Prostate gland (tissue), 2 donors: ENCODE measurements around the gene OR2M7.

Experiments used
- POLR2A ChIP-seq: fragments of 450-650 bp; IDR thresholded peaks from one replicate; pipeline ENCODE4 v1.6.1; 2016; ENCODE audit warnings: antibody characterized with exemption, mild to moderate bottlenecking
- POLR2AphosphoS5 ChIP-seq: sonication (generic); formaldehyde crosslinking; IDR thresholded peaks from one replicate; pipeline ENCODE4 v1.6.1; 2017; ENCODE audit warnings: antibody characterized with exemption
- TF ChIP-seq, protein P1 (sequence below), 4 experiments: fragments of 200-600 bp in 2 of 4; fragments of 450-650 bp in 2 of 4; sonication (generic) in 2 of 4; IDR thresholded peaks; 1 replicate in 3 of 4; 2 replicates in 1 of 4; pipeline ENCODE4 v1.5.1; 2016 to 2019; ENCODE audit warnings: antibody characterized with exemption in 4 of 4, mild to moderate bottlenecking in 2 of 4, moderate library complexity in 2 of 4

DNA sequence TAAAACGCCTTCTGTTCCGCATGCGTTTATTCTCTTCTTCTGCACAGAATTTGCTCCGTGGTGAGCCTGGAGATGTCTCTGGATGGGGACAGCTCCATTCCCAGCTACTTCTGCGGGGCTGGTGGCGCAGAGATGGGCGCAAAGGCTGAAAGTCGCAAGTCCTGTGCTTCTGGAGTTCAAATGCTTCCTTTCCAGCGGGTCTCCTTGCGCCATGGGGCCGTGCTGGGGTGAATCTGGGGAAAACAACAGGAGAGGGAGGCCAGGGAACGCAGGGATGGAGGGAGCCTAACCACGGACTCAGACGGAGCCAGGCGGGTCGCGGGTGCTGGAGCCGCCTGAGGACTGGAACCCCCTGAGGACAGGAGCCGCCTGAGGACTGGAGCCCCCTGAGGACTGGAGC is 18.3 kb downstream of the OR2M7 start:
- no peak for TF ChIP-seq POLR2AphosphoS5
- TF ChIP-seq, protein P1, sequence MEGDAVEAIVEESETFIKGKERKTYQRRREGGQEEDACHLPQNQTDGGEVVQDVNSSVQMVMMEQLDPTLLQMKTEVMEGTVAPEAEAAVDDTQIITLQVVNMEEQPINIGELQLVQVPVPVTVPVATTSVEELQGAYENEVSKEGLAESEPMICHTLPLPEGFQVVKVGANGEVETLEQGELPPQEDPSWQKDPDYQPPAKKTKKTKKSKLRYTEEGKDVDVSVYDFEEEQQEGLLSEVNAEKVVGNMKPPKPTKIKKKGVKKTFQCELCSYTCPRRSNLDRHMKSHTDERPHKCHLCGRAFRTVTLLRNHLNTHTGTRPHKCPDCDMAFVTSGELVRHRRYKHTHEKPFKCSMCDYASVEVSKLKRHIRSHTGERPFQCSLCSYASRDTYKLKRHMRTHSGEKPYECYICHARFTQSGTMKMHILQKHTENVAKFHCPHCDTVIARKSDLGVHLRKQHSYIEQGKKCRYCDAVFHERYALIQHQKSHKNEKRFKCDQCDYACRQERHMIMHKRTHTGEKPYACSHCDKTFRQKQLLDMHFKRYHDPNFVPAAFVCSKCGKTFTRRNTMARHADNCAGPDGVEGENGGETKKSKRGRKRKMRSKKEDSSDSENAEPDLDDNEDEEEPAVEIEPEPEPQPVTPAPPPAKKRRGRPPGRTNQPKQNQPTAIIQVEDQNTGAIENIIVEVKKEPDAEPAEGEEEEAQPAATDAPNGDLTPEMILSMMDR (IDR thresholded peaks at IDR 0.05), result no peak
- no peak for TF ChIP-seq POLR2A
